HG02852 (cell line): Measurements from ENCODE around the gene NCBP2.

Experiments used
- ATAC-seq: cut with Tn5 transposase; IDR thresholded peaks from one replicate; pipeline ENCODE4 v1.9.1; 2021; ENCODE audit warnings: mild to moderate bottlenecking, moderate library complexity; ENCODE audit not compliant: unreplicated experiment

The NCBP2 gene

DNA sequence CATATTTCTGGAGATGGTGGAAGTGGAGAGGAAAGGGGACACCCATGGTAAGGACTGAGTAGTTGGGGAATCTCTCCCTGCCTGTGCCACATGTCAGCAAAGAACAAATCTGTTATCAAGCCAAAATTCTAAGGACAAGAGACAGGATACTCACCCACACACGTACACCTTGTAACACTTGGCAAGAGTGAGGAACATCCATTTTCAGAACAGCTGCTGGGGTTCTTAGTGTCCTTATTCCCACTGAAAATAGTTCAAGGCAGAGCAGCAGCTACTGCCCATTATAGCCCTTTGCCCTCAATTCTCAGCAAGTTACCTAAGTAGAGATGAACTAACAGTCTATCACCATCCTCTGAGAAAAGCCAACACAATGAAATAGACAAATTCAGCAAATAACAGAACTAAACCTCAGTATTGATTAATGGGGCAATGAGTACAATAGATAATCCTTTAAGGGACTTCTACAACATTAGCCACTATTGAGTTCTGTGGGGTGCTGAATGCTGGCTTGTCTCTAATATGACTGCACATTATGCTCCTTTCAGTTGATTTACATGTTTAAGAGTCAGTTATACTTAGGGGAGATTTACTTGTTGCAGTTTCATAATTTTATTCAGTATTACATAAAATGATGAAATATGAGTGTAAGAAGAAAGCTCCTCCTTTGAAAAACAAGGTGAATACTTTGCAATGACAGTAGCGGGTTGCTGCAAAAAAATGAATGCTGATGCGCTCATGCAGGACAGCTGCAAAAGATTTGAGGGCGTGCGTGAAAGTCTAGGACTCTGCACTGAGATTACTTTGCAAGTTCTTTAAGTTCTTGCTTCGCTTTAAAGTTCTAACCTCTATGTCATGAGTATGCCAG, 52.3 kb downstream of the NCBP2 start:
- ATAC-seq, result no peak

DNA sequence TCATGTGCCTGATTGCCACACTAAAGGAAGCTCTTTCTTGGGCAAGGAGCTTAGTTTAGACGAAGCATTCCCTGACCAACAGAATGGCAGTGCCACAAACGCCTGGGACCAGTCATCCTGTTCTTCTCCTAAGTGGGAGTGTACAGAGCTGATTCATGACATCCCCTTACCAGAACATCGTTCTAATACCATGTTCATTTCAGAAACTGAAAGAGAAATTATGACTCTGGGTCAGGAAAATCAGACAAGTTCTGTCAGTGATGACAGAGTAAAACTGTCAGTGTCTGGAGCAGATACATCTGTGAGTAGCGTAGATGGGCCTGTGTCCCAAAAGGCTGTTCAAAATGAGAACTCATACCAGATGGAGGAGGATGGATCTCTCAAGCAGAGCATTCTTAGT, 56.2 kb downstream of the NCBP2 start:
- no peak for ATAC-seq
